Measurements from ENCODE around the gene ERV3-1.
"Not testable (repeated sequence)": the region's sequence is repeated elsewhere in the genome, so short reads cannot be mapped to it uniquely, and the experiment has no call there.

Gene ERV3-1, protein sequence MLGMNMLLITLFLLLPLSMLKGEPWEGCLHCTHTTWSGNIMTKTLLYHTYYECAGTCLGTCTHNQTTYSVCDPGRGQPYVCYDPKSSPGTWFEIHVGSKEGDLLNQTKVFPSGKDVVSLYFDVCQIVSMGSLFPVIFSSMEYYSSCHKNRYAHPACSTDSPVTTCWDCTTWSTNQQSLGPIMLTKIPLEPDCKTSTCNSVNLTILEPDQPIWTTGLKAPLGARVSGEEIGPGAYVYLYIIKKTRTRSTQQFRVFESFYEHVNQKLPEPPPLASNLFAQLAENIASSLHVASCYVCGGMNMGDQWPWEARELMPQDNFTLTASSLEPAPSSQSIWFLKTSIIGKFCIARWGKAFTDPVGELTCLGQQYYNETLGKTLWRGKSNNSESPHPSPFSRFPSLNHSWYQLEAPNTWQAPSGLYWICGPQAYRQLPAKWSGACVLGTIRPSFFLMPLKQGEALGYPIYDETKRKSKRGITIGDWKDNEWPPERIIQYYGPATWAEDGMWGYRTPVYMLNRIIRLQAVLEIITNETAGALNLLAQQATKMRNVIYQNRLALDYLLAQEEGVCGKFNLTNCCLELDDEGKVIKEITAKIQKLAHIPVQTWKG
- total RNA-seq: 6.1 to 14.3 (median 9.1) reads per million in 4 experiments

DNA sequence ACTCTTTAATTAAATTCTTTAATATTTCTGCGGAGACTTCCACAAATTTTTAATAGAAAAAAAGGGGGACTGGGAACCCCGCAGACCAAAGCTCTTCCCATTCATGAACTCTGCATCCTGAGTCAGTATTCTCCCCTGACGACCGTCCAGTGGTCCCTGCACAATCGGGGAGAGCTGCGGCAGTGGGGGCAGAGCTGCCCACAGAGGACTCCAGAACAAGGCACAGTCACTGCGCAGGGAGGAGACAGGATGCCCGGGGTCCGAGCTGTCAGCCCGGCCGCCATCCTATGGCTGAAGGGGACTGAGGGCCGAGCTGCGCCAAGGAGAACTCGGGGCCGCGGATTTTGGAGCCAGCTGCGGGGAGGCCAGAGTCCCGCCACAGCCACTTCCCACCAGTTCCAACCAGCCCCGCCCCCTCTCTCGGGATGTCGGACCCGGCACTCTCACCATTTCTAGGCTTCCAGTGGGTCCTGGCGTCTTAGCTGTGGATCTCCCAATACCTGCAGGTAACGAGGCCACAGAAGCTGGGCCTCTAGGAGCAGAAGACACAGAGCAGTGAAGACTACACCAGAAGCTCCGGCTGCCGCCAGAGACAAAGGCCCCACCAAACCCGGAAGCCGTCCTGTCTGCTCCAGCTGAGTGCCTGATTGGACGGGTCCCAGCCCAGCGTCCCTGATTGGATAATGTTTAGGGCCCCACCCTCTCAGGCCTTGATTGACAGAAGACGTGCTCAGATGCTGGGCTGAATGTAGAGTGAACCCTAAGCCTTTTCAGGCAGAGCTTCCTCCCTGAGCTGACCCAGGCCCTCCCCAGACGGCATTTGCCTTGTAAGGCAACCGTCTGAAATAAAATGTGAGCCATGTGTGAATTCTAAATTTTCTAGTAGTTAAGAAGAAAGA lies at the start of gene ERV3-1:
Gene ERV3-1, minus strand, starts transcription at position 594 of the 899 bp plus-strand sequence. CDS start 13,661 bp downstream, outside the sequence.
- peak; percentile 86 for DNase-seq

DNA sequence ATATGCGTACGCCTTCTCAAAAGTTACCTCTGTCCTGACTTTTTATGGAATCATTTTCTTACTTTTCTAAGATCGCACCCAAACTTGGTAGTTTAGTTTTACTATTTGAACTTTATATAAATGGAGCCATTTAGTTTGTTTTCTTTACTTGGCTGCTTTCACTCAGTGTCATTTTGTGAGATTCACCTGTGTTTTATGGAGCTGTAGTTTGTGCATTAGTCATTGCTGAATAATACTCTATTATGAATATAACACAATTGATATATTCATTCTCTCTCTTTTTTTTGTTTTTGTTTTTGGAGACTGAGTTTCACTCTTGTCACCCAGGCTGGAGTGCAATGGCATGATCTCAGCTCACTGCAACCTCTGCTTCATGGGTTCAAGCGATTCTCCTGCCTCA lies 49.3 kb upstream of the ERV3-1 start:
- DNase-seq: not testable (repeated sequence)

GRCh38 chr7:65054466-65054994 lies 48.0 kb upstream of the ERV3-1 start:
- not testable (repeated sequence) for DNase-seq

- DNase-seq: not testable (repeated sequence)
Observed at GRCh38 chr7:65051654-65052053, 45.2 kb upstream of the ERV3-1 start.

DNA sequence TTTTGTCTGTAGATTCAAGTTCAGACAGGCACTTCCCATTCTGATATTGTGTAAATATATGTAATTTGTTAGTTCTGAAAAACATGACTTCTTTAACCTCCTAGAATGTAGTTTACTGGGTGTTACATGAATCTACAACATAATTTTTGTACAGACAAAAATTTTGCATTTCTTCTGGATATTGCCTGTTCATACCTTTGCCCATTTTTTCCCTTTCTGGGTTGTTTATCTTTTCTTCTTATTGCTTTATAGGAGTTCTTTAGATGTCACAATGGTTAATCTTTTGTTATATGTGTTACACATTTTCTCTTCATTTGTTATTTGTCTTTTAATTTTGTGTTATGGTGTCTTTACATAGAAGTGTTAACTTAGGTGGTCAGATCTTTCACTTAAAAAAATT lies 44.7 kb upstream of the ERV3-1 start:
- DNase-seq: not testable (repeated sequence)

GRCh38 chr7:65046329-65046728 lies 39.8 kb upstream of the ERV3-1 start:
- not testable (repeated sequence) for DNase-seq

DNA sequence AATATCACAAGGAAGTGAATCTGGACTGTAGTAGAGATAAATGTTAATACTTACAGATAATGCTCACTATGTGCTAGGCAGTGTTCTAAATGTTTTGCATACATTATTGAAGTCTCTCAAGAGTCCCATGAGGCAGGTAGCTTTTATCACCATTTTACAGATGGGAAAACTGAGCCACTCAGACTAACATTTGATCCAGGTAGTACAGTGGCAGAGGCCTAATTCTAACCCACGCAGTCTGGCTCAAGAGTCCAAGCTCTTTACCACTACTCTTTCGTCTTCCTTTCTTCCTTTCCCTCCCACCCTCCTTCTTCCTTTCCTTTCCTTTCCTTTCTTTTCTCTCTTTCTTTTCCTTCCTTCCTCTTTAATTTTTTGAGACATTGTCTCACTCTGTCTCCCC lies 39.1 kb upstream of the ERV3-1 start:
- DNase-seq: not testable (repeated sequence)

DNA sequence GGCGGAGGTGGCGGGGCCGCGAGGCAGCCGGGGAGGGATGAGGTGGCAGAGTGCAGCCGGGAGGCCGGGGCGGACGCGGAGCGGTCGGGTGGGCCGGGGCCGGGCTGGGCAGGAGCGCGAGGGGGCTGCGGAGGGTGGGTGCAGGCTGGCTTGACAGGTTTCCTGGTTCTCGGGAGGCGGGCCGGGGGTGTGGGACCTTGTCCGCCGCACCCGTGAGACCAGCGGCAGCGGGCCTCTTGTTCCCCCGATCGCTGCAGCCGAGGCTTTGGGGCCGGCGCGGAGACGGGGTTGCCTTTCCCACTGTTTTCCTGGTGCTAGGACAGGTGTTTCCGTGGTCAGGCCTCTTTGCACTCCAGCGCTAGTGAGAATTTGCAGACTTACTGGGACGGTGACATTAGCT lies 32.3 kb upstream of the ERV3-1 start:
- DNase-seq: peak; percentile 8

DNA sequence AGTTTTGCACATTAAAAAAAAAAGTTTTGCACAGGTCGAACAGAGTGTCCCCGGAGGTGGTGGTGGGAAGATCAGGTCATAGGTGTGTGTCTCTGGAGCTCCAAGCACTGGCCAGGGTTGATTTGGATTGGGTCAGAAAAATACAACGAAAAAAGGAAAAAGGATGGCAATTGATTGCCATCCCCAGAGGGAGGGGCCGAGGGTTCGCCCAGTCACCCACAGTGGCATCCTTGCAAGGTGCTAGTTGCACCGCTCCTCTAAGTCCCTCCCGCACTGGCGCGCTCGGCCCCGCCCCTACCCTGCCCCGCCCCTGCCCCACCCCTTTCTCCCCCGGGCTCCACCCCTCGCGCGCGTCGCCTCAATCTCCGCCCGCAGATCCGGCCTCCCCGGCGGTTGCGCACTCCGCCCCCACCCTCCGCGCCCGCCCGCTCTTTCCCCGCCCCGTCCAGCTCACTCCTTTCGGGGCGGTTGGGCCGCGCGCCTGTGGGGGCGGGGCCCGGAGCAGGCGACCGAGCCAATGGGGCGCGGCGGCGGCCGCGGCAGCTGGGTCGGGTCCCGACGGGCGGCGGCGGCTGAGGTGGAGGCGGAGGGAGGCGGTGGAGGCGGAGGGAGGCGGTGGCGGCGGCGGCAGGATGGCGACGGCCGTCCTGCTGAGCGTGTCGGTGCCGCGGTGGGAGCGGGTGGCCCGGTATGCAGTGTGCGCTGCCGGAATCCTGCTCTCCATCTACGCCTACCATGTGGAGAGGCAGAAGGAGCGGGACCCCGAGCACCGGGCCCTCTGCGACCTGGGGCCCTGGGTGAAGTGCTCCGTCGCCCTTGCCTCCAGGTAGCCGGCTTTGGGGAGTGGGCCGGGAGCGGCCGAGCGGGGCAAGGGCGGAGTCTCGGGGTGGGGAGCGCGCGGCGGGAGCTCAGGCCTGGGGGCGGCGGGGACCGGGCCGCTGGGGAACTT lies 31.5 kb upstream of the ERV3-1 start:
- peak; percentile 91 for DNase-seq

DNA sequence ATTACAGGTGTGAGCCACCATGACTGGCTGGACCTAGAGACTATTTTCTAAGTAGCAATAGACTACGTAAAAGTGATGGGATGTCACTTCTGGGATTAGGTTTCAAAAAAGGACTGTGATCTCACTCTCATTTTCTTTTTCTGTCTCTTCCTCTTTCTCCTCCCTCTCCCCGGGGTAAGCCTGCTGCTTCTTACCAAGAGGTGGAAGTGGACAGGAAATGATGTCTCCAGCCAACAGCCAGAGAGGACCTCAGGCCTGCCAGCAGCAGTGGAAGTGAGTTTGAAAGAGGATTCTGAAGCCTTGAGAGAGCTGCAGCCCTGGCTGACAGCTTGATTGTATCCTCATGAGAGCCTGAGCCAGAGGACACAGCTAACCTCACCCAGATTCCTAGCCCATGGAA lies 30.0 kb upstream of the ERV3-1 start:
- DNase-seq: not testable (repeated sequence)

- not testable (repeated sequence) for DNase-seq
Observed at GRCh38 chr7:65035469-65035868, 29.0 kb upstream of the ERV3-1 start.

- not testable (repeated sequence) for DNase-seq
Observed at GRCh38 chr7:65034120-65034782, 27.8 kb upstream of the ERV3-1 start.

DNA sequence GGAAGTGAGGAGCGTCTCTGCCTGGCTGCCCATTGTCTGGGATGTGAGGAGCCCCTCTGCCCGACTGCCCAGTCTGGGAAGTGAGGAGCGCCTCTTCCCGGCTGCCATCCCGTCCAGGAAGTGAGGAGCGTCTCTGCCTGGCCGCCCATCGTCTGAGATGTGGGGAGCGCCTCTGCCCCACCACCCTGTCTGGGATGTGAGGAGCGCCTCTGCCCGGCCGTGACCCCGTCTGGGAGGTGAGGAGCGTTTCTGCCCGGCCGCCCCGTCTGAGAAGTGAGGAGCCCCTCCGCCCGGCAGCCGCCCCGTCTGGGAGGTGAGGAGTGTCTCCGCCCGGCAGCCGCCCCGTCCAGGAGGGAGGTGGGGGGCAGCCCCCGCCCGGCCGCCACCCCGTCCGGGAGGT lies 26.9 kb upstream of the ERV3-1 start:
- DNase-seq: not testable (repeated sequence)

GRCh38 chr7:65025023-65025422 lies 18.5 kb upstream of the ERV3-1 start:
- DNase-seq: not testable (repeated sequence)

GRCh38 chr7:65020978-65021377 lies 14.5 kb upstream of the ERV3-1 start:
- DNase-seq: not testable (repeated sequence)

GRCh38 chr7:65009881-65010280 lies 3.4 kb upstream of the ERV3-1 start:
- not testable (repeated sequence) for DNase-seq

DNA sequence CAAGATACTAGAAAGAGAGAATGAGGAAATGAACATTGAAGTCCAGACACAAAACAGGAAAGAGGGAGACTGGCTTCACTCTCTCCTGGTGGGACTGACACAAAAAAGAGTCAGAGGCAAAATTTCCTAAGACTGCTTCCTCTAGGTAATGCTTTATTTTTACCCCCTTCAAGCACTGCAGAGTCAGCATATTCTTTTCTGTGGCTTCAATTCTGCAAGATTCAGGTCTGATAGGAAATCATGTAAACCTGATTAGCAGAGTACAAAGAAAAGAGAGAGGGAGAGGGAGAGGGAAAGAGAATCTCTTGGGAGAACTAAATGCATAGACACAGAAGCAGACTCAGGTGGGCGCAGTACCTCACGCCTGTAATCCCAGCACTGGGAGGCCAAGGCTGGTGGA lies 2.9 kb upstream of the ERV3-1 start:
- DNase-seq: not testable (repeated sequence)

GRCh38 chr7:65007036-65007435 lies 549 bp upstream of the ERV3-1 start:
- not testable (repeated sequence) for DNase-seq

GRCh38 chr7:65004575-65004974 lies 1.9 kb downstream of the ERV3-1 start:
- no peak for DNase-seq

GRCh38 chr7:65002972-65003585 lies 3.4 kb downstream of the ERV3-1 start:
- DNase-seq: no peak

Measured in effector CD8-positive, alpha-beta T cell (primary cell).